Measurements from ENCODE around the gene MRPS11.

MRPS11 gene

DNA sequence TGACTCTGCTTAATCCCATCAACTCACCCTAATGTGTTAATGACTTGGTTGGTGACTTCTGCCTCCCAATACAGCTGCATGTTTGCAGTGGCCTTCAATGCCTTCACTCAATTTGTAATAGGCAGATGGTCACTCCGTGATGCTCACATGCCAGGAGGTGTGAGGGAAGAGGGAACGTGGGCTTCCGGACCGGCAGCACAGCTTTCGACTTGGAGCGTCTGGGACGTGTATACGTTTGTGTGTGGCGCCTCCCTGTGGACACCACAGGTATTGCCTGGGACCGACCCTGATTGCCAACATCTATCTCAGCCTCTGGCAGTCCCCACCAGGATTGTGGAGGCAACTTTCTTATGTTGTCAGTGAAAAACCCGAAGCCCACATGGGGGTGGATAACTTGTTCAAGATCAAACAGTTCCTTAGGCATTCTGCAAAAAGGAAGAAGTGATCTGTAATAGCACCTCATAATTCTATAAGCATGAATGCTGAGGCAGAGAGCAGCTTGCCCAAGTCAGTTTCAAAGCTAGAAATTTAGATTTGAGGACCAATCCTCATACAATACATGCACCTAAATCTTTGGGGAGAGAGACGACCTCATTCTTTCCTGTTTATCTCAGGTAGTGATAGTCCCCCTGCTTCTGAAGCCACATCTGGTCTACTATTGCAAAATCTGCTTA is 17.2 kb upstream of the MRPS11 start:
- H4K20me1 ChIP-seq (ENCODE audit: insufficient read depth) = no peaks in the 10 kb centered on the region
- H3K36me3 ChIP-seq (ENCODE audit: insufficient read depth) = no peaks in the 10 kb centered on the region
- TF ChIP-seq, protein P1, sequence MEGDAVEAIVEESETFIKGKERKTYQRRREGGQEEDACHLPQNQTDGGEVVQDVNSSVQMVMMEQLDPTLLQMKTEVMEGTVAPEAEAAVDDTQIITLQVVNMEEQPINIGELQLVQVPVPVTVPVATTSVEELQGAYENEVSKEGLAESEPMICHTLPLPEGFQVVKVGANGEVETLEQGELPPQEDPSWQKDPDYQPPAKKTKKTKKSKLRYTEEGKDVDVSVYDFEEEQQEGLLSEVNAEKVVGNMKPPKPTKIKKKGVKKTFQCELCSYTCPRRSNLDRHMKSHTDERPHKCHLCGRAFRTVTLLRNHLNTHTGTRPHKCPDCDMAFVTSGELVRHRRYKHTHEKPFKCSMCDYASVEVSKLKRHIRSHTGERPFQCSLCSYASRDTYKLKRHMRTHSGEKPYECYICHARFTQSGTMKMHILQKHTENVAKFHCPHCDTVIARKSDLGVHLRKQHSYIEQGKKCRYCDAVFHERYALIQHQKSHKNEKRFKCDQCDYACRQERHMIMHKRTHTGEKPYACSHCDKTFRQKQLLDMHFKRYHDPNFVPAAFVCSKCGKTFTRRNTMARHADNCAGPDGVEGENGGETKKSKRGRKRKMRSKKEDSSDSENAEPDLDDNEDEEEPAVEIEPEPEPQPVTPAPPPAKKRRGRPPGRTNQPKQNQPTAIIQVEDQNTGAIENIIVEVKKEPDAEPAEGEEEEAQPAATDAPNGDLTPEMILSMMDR (conservative IDR thresholded peaks at IDR 0.05; ENCODE audit: low read depth, low read length) = peak; percentile 94
- peaks cover 3% of the 10 kb centered on the region for H3K4me1 ChIP-seq (ENCODE audit: low read depth, poor library complexity, severe bottlenecking)
- no peak overlapping the region for H3K9ac ChIP-seq
- peak overlapping the region; percentile 57 for H2AFZ ChIP-seq (ENCODE audit: low read depth)
- H3K27ac ChIP-seq = no peak overlapping the region
- H3K4me2 ChIP-seq = 0 out of 2 replicates have a peak overlapping the region, but pooled peaks have one; percentile 29
- no peaks in the 10 kb centered on the region for H3K79me2 ChIP-seq (ENCODE audit: insufficient read depth, low read depth)
- H3K27me3 ChIP-seq (ENCODE audit: insufficient read depth, low read depth) = no peaks in the 10 kb centered on the region
- H3K4me3 ChIP-seq (IDR thresholded peaks at IDR 0.05; ENCODE audit: insufficient read depth, low read depth, low read length) = no peak overlapping the region

DNA sequence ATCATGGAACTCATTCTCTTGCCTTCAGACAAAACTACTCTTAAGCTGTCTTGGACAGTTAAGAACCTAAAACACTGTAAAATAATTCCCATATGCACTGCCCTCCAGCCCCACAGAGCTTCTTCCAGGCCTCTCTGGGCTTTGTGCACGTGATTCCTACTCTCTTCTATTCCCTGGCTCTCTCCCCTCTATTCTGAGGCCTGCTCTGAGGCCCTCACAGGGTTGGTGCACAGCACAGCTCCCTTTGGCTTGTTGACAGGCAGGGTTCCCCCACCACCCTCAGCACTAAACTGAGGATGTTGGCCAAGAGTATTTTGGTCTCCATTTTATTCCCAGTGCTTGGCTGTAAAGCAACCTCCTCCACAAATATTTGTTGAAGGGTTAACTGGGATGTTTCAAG is 13.9 kb upstream of the MRPS11 start:
- Histone ChIP-seq H4K20me1 (ENCODE audit: insufficient read depth) (no peaks in the 10 kb centered on the region), H3K27me3 (ENCODE audit: insufficient read depth, low read depth) (no peaks in the 10 kb centered on the region), H3K4me1 (ENCODE audit: low read depth, poor library complexity, severe bottlenecking) (peaks cover 9% of the 10 kb centered on the region), H3K4me2 (no peak overlapping the region), H2AFZ (ENCODE audit: low read depth) (no peak overlapping the region), H3K4me3 (IDR thresholded peaks at IDR 0.05; ENCODE audit: insufficient read depth, low read depth, low read length) (no peak overlapping the region), H3K27ac (no peak overlapping the region), H3K36me3 (ENCODE audit: insufficient read depth) (no peaks in the 10 kb centered on the region), H3K79me2 (ENCODE audit: insufficient read depth, low read depth) (no peaks in the 10 kb centered on the region), H3K9ac (no peak overlapping the region)
- TF ChIP-seq, protein P1 (conservative IDR thresholded peaks at IDR 0.05; ENCODE audit: low read depth, low read length) = no peak

DNA sequence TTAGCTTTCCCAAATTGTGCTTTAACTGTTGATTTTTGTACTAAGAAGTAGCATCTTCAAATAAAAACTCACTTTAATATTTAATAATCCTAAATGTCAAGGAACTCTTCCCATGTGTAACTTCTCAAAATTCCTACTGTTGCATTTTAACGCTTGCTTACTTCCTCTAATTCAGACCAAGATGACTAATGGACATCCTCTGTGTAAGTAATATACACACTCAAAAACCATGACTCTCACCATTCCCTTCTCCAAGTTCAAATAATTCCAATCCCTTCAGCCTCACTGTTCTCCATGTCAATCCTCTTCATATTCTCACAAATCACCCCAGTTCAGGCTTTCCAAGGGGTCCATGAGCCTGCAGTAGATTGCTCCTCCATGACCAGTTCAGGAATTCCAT is 13.3 kb upstream of the MRPS11 start:
- no peak overlapping the region for H3K27ac ChIP-seq

DNA sequence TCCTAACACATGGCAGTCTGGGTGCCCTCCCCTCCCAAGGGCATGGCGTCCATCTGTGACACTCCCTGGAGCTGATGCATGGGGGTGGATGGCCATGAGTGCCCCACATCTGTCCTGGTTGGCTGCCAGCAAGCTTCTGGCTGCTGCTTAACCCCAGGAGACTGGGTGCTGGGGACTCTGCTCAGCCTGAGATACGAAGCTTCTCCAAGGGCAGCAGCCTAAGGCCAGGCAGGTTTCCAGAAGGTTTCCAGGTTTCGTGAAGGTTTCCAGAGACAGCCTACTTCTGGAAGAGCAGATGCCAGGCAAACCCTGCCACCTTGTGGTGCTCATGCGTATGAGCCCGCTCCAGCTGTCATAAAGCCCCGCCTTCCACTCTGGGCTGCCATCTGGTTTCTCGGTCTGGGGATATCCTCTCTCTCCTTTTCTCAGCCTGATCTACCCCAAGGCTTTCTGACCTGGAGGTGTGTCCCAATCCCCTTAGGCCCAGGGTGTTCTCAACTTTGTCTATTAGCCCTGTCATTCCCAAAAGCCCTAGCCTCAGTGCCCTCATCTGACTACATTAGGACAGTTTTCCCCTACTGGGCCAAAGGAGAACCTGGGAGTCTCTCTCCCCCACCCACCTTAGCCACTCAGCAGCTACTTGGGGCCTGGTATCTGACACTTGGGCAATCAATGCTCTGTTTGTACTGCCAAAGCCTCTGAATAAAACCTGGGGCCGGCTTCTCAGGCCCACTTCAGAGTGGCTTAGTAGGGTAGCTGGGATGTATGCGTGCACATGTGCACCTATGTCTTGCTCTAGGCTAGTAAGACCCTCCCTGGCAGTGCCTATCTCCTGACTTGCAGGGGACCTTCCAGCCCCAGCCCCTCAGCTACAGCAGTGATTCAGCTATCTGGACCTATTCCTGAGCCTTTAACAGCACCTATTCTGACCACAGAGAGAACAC is 12.4 kb upstream of the MRPS11 start:
- Histone ChIP-seq H3K9ac (no peak overlapping the region), H3K27ac (no peak overlapping the region), H2AFZ (ENCODE audit: low read depth) (no peak overlapping the region), H4K20me1 (ENCODE audit: insufficient read depth) (no peaks in the 10 kb centered on the region), H3K36me3 (ENCODE audit: insufficient read depth) (no peaks in the 10 kb centered on the region), H3K27me3 (ENCODE audit: insufficient read depth, low read depth) (no peaks in the 10 kb centered on the region), H3K4me2 (peak overlapping the region; percentile 17; the same call in 1 of the 2 replicates), H3K79me2 (ENCODE audit: insufficient read depth, low read depth) (no peaks in the 10 kb centered on the region), H3K4me3 (IDR thresholded peaks at IDR 0.05; ENCODE audit: insufficient read depth, low read depth, low read length) (no peak overlapping the region), H3K4me1 (ENCODE audit: low read depth, poor library complexity, severe bottlenecking) (peaks cover 9% of the 10 kb centered on the region)
- TF ChIP-seq, protein P1 (conservative IDR thresholded peaks at IDR 0.05; ENCODE audit: low read depth, low read length) = peak; percentile 72

More for the DNA sequence above, 13.3 kb upstream of the MRPS11 start:
- Histone ChIP-seq H3K79me2 (ENCODE audit: insufficient read depth, low read depth) (no peaks in the 10 kb centered on the region), H4K20me1 (ENCODE audit: insufficient read depth) (no peaks in the 10 kb centered on the region), H3K4me1 (ENCODE audit: low read depth, poor library complexity, severe bottlenecking) (peaks cover 9% of the 10 kb centered on the region), H2AFZ (ENCODE audit: low read depth) (no peak overlapping the region), H3K4me2 (no peak overlapping the region), H3K36me3 (ENCODE audit: insufficient read depth) (no peaks in the 10 kb centered on the region), H3K9ac (no peak overlapping the region), H3K27me3 (ENCODE audit: insufficient read depth, low read depth) (no peaks in the 10 kb centered on the region), H3K4me3 (IDR thresholded peaks at IDR 0.05; ENCODE audit: insufficient read depth, low read depth, low read length) (no peak overlapping the region)
- TF ChIP-seq, protein P1 (conservative IDR thresholded peaks at IDR 0.05; ENCODE audit: low read depth, low read length) = no peak
